B cell (primary cell): ENCODE data around the gene CD14. TPM values are rescaled to one million over a fixed set of nuclear protein-coding genes. Genes with fewer than 3 reads are reported as not detected.

Experiments
- ATAC-seq: fragments of 200-7000 bp; cut with Tn5 transposase; one replicate; pipeline ENCODE4 v1.10.0; 2021; ENCODE audit warnings: low read depth, mild to moderate bottlenecking, moderate number of reproducible peaks, moderate library complexity
- CTCF ChIA-PET: fragments of 350-600 bp; sonication (Branson Sonifier 250); formaldehyde crosslinking; loops from one replicate; lab custom pipeline; 2021; ENCODE audit warnings: antibody characterized with exemption, inconsistent platforms; lab: Charles Lee
- POLR2A ChIA-PET: fragments of 350-600 bp; sonication (Branson Sonifier 250); formaldehyde crosslinking; loops from one replicate; lab custom pipeline; 2021; ENCODE audit warnings: antibody characterized with exemption; lab: Charles Lee
- DNase-seq: peaks from one replicate; pipeline ENCODE4 v3.0.0; 2013
- H2AFZ ChIP-seq: 2 replicates; pipeline ENCODE4 v1.6.1; 2012; ENCODE audit warnings: mild to moderate bottlenecking, low read depth, low read length; ENCODE audit not compliant: insufficient read depth, poor library complexity, severe bottlenecking
- H3K27ac ChIP-seq, 2 donors: 1 replicate in 1 of 2; 2 replicates in 1 of 2; pipeline ENCODE4 v1.5.1; 2012 to 2013; ENCODE audit warnings: low read length in 2 of 2, mild to moderate bottlenecking in 2 of 2, moderate library complexity in 1 of 2
- H3K27me3 ChIP-seq, 4 experiments: fragments of 200-600 bp in 1 of 4; sonication (generic) in 1 of 4; replicated peaks in 1 of 4; 1 replicate in 2 of 4; 2 replicates in 2 of 4; pipeline versions ENCODE4 v1.6.1 to v1.7.0; 2013 to 2016; ENCODE audit warnings: low read length in 3 of 4, mild to moderate bottlenecking in 2 of 4, mixed read lengths in 1 of 4, moderate library complexity in 1 of 4; ENCODE audit not compliant: insufficient read depth in 4 of 4, control insufficient read depth in 3 of 4; ENCODE audit errors: control extremely low read depth in 1 of 4
- H3K36me3 ChIP-seq, 2 experiments: replicated peaks in 1 of 2; 1 replicate in 1 of 2; 2 replicates in 1 of 2; pipeline versions ENCODE4 v1.6.1 to v1.7.1; 2013; ENCODE audit warnings: low read length in 1 of 2; ENCODE audit not compliant: insufficient read depth in 2 of 2, control insufficient read depth in 1 of 2; ENCODE audit errors: control extremely low read depth in 1 of 2, extremely low read depth in 1 of 2
- H3K4me1 ChIP-seq, 2 donors: fragments of 200-600 bp in 1 of 2; sonication (generic) in 1 of 2; 1 replicate in 1 of 2; 2 replicates in 1 of 2; pipeline versions ENCODE4 v1.5.1 to v1.6.1; 2013 to 2017; ENCODE audit warnings: low read length in 2 of 2; ENCODE audit not compliant: control insufficient read depth in 2 of 2, insufficient read depth in 2 of 2
- H3K4me2 ChIP-seq: replicated peaks from 2 replicates; pipeline ENCODE3; 2012; ENCODE audit warnings: mild to moderate bottlenecking, low read depth, low read length; ENCODE audit not compliant: poor library complexity, severe bottlenecking
- H3K4me3 ChIP-seq, 5 experiments: fragments of 200-600 bp in 1 of 5; sonication (generic) in 1 of 5; 1 replicate in 3 of 5; 2 replicates in 2 of 5; pipeline versions ENCODE4 v1.5.1 to v1.7.0; 2011 to 2016; ENCODE audit warnings: low read length in 4 of 5, mild to moderate bottlenecking in 4 of 5, low read depth in 2 of 5, control low read depth in 1 of 5, moderate library complexity in 1 of 5; ENCODE audit not compliant: insufficient read depth in 1 of 5; ENCODE audit errors: control extremely low read depth in 1 of 5, extremely low read depth in 1 of 5
- H3K79me2 ChIP-seq: fragments of 200-600 bp; sonication (generic); one replicate; pipeline ENCODE4 v1.6.0; 2016; ENCODE audit warnings: low read length; ENCODE audit not compliant: control insufficient read depth, insufficient read depth
- H3K9ac ChIP-seq: fragments of 200-600 bp; sonication (generic); 2 replicates; pipeline ENCODE4 v1.6.1; 2017; ENCODE audit warnings: mild to moderate bottlenecking, low read length, moderate library complexity
- H3K9me3 ChIP-seq, 3 donors: one replicate each; pipeline versions ENCODE4 v1.6.1 to v1.7.1; 2013; ENCODE audit warnings: low read length in 2 of 3; ENCODE audit not compliant: control insufficient read depth in 2 of 3, insufficient read depth in 1 of 3; ENCODE audit errors: control extremely low read depth in 1 of 3
- H4K20me1 ChIP-seq: 2 replicates; pipeline ENCODE4 v1.6.0; 2012; ENCODE audit warnings: mild to moderate bottlenecking, low read length; ENCODE audit not compliant: insufficient read depth, control insufficient read depth, poor library complexity, severe bottlenecking
- H3K27ac Mint-ChIP-seq: one replicate; pipeline ENCODE4 v1.8.0; 2021; ENCODE audit warnings: mixed read lengths
- H3K27me3 Mint-ChIP-seq: one replicate; pipeline ENCODE4 v1.8.0; 2021; ENCODE audit warnings: mixed read lengths
- H3K4me1 Mint-ChIP-seq: one replicate; pipeline ENCODE4 v1.8.0; 2021; ENCODE audit warnings: mixed read lengths
- H3K4me3 Mint-ChIP-seq: one replicate; pipeline ENCODE4 v1.8.0; 2021; ENCODE audit warnings: mixed read lengths
- H3K9me3 Mint-ChIP-seq: one replicate; pipeline ENCODE4 v1.8.0; 2022; ENCODE audit warnings: mixed read lengths; ENCODE audit not compliant: insufficient read depth
- EZH2 ChIP-seq: IDR thresholded peaks from 2 replicates; pipeline ENCODE4 v1.6.1; 2012; ENCODE audit warnings: borderline replicate concordance, low read depth, mild to moderate bottlenecking, moderate library complexity, low read length; ENCODE audit not compliant: insufficient read depth, poor library complexity, severe bottlenecking
- WGBS: methylation state at CpG from one replicate; pipeline ENCODE4 v1.1.5; 2013; ENCODE audit warnings: missing lambda C conversion rate; ENCODE audit not compliant: insufficient coverage; 5-methylcytosine and 5-hydroxymethylcytosine counted together
- intact Hi-C: fragments of 100-400 bp; cut with micrococcal nuclease; formaldehyde crosslinking; loops from one replicate; pipeline ENCODE4 v1.10.0; 2022
- polyA plus RNA-seq: library from polyadenylated mRNA; depleted of rRNA; stranded (reverse); fragments of >200 nt; gene quantifications from 2 replicates; pipeline ENCODE4 v1.2.3, GENCODE V29; 2012
- total RNA-seq, 2 donors: library from RNA; stranded (reverse); fragments of 120-200 nt in 1 of 2; gene quantifications; 1 replicate in 1 of 2; 2 replicates in 1 of 2; pipeline versions ENCODE4 v1.2.3 to v1.2.4, GENCODE V29; 2013 to 2022
- TF ChIP-seq, protein P1 (sequence below): fragments of 200-600 bp; IDR thresholded peaks from one replicate; pipeline ENCODE4 v1.8.0; 2022; ENCODE audit warnings: antibody characterized with exemption, mild to moderate bottlenecking

The CD14 gene
- total and polyA plus RNA-seq, 2 donors (not counting 1 experiment from before 2014, with no cell fraction given) = 1.8 to 11.4 TPM

GRCh38 chr5:140677947-140678346, 45.0 kb upstream of the CD14 start:
- Mint-ChIP-seq H3K9me3 (no peaks in the 10 kb centered on the region), H3K27me3 (no peaks in the 10 kb centered on the region), H3K27ac (no peak overlapping the region), H3K4me1 (no peaks in the 10 kb centered on the region), H3K4me3 (no peak overlapping the region)
- Histone ChIP-seq H3K9ac (no peak overlapping the region), H3K9me3 (no peaks in the 10 kb centered on the region), H3K79me2 (peaks cover 2% of the 10 kb centered on the region), H4K20me1 (no peaks in the 10 kb centered on the region), H2AFZ (no peak overlapping the region), H3K4me1 (no peaks in the 10 kb centered on the region), H3K36me3 (peaks cover 0 to 65% of the 10 kb centered on the region in 2 experiments), H3K27me3 (no peaks in the 10 kb centered on the region), H3K4me3 (no peak overlapping the region), H3K4me2 (no peak overlapping the region), H3K27ac (no peak overlapping the region)
- no peak for ATAC-seq
- TF ChIP-seq, protein P1, sequence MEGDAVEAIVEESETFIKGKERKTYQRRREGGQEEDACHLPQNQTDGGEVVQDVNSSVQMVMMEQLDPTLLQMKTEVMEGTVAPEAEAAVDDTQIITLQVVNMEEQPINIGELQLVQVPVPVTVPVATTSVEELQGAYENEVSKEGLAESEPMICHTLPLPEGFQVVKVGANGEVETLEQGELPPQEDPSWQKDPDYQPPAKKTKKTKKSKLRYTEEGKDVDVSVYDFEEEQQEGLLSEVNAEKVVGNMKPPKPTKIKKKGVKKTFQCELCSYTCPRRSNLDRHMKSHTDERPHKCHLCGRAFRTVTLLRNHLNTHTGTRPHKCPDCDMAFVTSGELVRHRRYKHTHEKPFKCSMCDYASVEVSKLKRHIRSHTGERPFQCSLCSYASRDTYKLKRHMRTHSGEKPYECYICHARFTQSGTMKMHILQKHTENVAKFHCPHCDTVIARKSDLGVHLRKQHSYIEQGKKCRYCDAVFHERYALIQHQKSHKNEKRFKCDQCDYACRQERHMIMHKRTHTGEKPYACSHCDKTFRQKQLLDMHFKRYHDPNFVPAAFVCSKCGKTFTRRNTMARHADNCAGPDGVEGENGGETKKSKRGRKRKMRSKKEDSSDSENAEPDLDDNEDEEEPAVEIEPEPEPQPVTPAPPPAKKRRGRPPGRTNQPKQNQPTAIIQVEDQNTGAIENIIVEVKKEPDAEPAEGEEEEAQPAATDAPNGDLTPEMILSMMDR = no peak
- 100% methylated on average over 2 of the region's 3 CpGs for WGBS
- ChIA-PET POLR2A (no interaction called here), CTCF (interaction anchor here (0.6 kb wide), 1 partner anchor 41 kb away, joined by 3 read pairs; no protein-coding TSS in a partner anchor)
- no peak for DNase-seq
- intact Hi-C loops = no loop called here

- POLR2A ChIA-PET = no interaction called here
- no peaks in the 10 kb centered on the region for H3K4me1 ChIP-seq
- no peak overlapping the region for H2AFZ ChIP-seq
- no peak overlapping the region for H3K27ac ChIP-seq
- CTCF ChIA-PET = interaction anchor here (0.6 kb wide), 1 partner anchor 256 kb away, joined by 5 read pairs; no protein-coding TSS in a partner anchor
- H3K4me2 ChIP-seq = no peak overlapping the region
- no peaks in the 10 kb centered on the region for H3K27me3 ChIP-seq
- H3K27ac Mint-ChIP-seq = no peak overlapping the region
- no peak overlapping the region for H3K4me3 ChIP-seq
- TF ChIP-seq EZH2 = no peak
- TF ChIP-seq, protein P1 = no peak
- no peaks in the 10 kb centered on the region for H3K9me3 Mint-ChIP-seq
- WGBS = 100% methylated on average over 4 of the region's 4 CpGs
- no peak overlapping the region for H3K9ac ChIP-seq
- ATAC-seq (no peak), DNase-seq (no peak)
- H3K27me3 Mint-ChIP-seq = no peaks in the 10 kb centered on the region
- H3K4me3 Mint-ChIP-seq = no peak overlapping the region
- H3K9me3 ChIP-seq = peaks cover 0 to 7% (median 0%) of the 10 kb centered on the region in 3 donors
- H4K20me1 ChIP-seq = no peaks in the 10 kb centered on the region
- no peaks in the 10 kb centered on the region for H3K4me1 Mint-ChIP-seq
- intact Hi-C loops = no loop called here
- H3K79me2 ChIP-seq = peaks cover 5% of the 10 kb centered on the region
- peaks cover 0 to 64% of the 10 kb centered on the region in 2 experiments for H3K36me3 ChIP-seq
These were observed 41.7 kb upstream of the CD14 start for GRCh38 chr5:140674629-140675028.
